Osteoblast (primary cell): ENCODE data around the gene SEC24B. TPM values are rescaled to one million over a fixed set of nuclear protein-coding genes. Genes with fewer than 3 reads are reported as not detected.

ENCODE experiments used
- DNase-seq: peaks from one replicate; pipeline ENCODE4 v3.0.0; 2011; ENCODE audit warnings: low spot score, mixed read lengths; ENCODE audit not compliant: insufficient read length; ENCODE audit errors: missing footprints
- H2AFZ ChIP-seq: 2 replicates; pipeline ENCODE4 v1.6.0; 2011; ENCODE audit warnings: mild to moderate bottlenecking, low read length
- H3K27ac ChIP-seq: 2 replicates; pipeline ENCODE4 v1.5.1; 2011; ENCODE audit warnings: mild to moderate bottlenecking, low read depth, low read length, moderate library complexity
- H3K27me3 ChIP-seq: 2 replicates; pipeline ENCODE4 v1.6.0; 2012; ENCODE audit warnings: mild to moderate bottlenecking, control low read depth, inconsistent platforms, low read length, moderate library complexity; ENCODE audit not compliant: insufficient read depth
- H3K36me3 ChIP-seq: 2 replicates; pipeline ENCODE4 v1.5.1; 2011; ENCODE audit warnings: mild to moderate bottlenecking, low read length, control low read depth, moderate library complexity; ENCODE audit not compliant: insufficient read depth
- H3K4me1 ChIP-seq: 2 replicates; pipeline ENCODE4 v1.5.1; 2011; ENCODE audit warnings: mild to moderate bottlenecking, low read length, control low read depth, moderate library complexity; ENCODE audit not compliant: insufficient read depth
- H3K4me2 ChIP-seq: 2 replicates; pipeline ENCODE4 v1.6.0; 2011; ENCODE audit warnings: mild to moderate bottlenecking, low read length; ENCODE audit not compliant: insufficient read depth
- H3K4me3 ChIP-seq: fragments of 200-600 bp; sonication (generic); 3 replicates; pipeline ENCODE4 v1.5.1; 2012; ENCODE audit warnings: mild to moderate bottlenecking, low read length, inconsistent platforms; ENCODE audit not compliant: insufficient read depth
- H3K79me2 ChIP-seq: 2 replicates; pipeline ENCODE4 v1.6.0; 2012; ENCODE audit warnings: mild to moderate bottlenecking, low read length, control low read depth, inconsistent platforms; ENCODE audit not compliant: insufficient read depth
- H3K9me3 ChIP-seq: 2 replicates; pipeline ENCODE4 v1.5.1; 2011; ENCODE audit warnings: low read depth, low read length, control low read depth
- H4K20me1 ChIP-seq: 2 replicates; pipeline ENCODE4 v1.6.0; 2012; ENCODE audit warnings: mild to moderate bottlenecking, low read length, control low read depth; ENCODE audit not compliant: insufficient read depth
- CTCF ChIP-seq: IDR thresholded peaks from 2 replicates; pipeline ENCODE4 v1.5.1; 2011; ENCODE audit warnings: mild to moderate bottlenecking, low read depth, low read length, moderate library complexity; ENCODE audit errors: extremely low read depth
- total RNA-seq: library from RNA; depleted of rRNA; stranded (reverse); fragments of >200 nt; gene quantifications from 2 replicates; pipeline ENCODE4 v1.2.3, GENCODE V29; 2012

Gene SEC24B
- total RNA-seq, 1 donor = 18.1 TPM

GRCh38 chr4:109462802-109463201 lies 29.2 kb downstream of the SEC24B start:
- peaks cover 95% of the 10 kb centered on the region for H3K79me2 ChIP-seq
- no peaks in the 10 kb centered on the region for H3K27me3 ChIP-seq
- no peak overlapping the region for H3K4me3 ChIP-seq
- H2AFZ ChIP-seq = no peak overlapping the region
- H3K4me2 ChIP-seq = no peak overlapping the region
- H3K36me3 ChIP-seq = peaks cover 24% of the 10 kb centered on the region
- no peaks in the 10 kb centered on the region for H3K9me3 ChIP-seq
- peaks cover 35% of the 10 kb centered on the region for H4K20me1 ChIP-seq
- DNase-seq = no peak
- H3K4me1 ChIP-seq = no peaks in the 10 kb centered on the region
- peak overlapping the region; percentile 17 for H3K27ac ChIP-seq
- no peak for TF ChIP-seq CTCF

- Histone ChIP-seq H3K36me3 (peaks cover 31% of the 10 kb centered on the region), H3K79me2 (peaks cover 95% of the 10 kb centered on the region), H3K4me3 (no peak overlapping the region), H3K4me2 (no peak overlapping the region), H3K4me1 (no peaks in the 10 kb centered on the region), H3K27me3 (no peaks in the 10 kb centered on the region), H3K9me3 (no peaks in the 10 kb centered on the region), H2AFZ (no peak overlapping the region), H3K27ac (peak overlapping the region; percentile 3), H4K20me1 (peaks cover 39% of the 10 kb centered on the region)
- no peak for TF ChIP-seq CTCF
- no peak for DNase-seq
Observed at GRCh38 chr4:109465069-109465468, 31.5 kb downstream of the SEC24B start.

- DNase-seq = no peak
- Histone ChIP-seq H3K4me2 (no peak overlapping the region), H3K36me3 (peaks cover 20% of the 10 kb centered on the region)
Observed at GRCh38 chr4:109469915-109470314, 36.3 kb downstream of the SEC24B start.

GRCh38 chr4:109472343-109472761 lies 38.7 kb downstream of the SEC24B start:
- Histone ChIP-seq H4K20me1 (peaks cover 33% of the 10 kb centered on the region), H3K36me3 (peaks cover 15% of the 10 kb centered on the region), H3K27ac (peak overlapping the region; percentile 40), H3K9me3 (no peaks in the 10 kb centered on the region), H2AFZ (no peak overlapping the region), H3K4me1 (peaks cover 11% of the 10 kb centered on the region), H3K27me3 (no peaks in the 10 kb centered on the region), H3K4me2 (peak overlapping the region; percentile 5), H3K79me2 (peaks cover 92% of the 10 kb centered on the region), H3K4me3 (no peak overlapping the region)
- DNase-seq = no peak
- no peak for TF ChIP-seq CTCF

More at GRCh38 chr4:109469915-109470314, 36.3 kb downstream of the SEC24B start:
- Histone ChIP-seq H3K27ac (no peak overlapping the region), H3K4me3 (no peak overlapping the region), H3K79me2 (peaks cover 95% of the 10 kb centered on the region), H3K9me3 (no peaks in the 10 kb centered on the region), H3K27me3 (no peaks in the 10 kb centered on the region), H3K4me1 (peaks cover 11% of the 10 kb centered on the region), H2AFZ (no peak overlapping the region), H4K20me1 (peaks cover 27% of the 10 kb centered on the region)
- no peak for TF ChIP-seq CTCF
